HFFc6 (cell line): ENCODE results near the gene MCTP1. TPM values are rescaled to one million over a fixed set of nuclear protein-coding genes. Genes with fewer than 3 reads are reported as not detected.

ENCODE experiments used
- DNase-seq: peaks from one replicate; pipeline ENCODE4 v3.0.0-alpha.2; 2018
- H3K27ac Mint-ChIP-seq: 2 replicates; pipeline ENCODE4 v1.8.0; 2020; ENCODE audit warnings: mild to moderate bottlenecking, mixed read lengths
- H3K27me3 Mint-ChIP-seq: 2 replicates; pipeline ENCODE4 v1.8.0; 2021; ENCODE audit warnings: mild to moderate bottlenecking, moderate library complexity, mixed read lengths; ENCODE audit not compliant: insufficient read depth
- H3K36me3 Mint-ChIP-seq: 2 replicates; pipeline ENCODE4 v1.8.0; 2021; ENCODE audit warnings: low read depth, mixed read lengths
- H3K4me1 Mint-ChIP-seq: 2 replicates; pipeline ENCODE4 v1.8.0; 2020; ENCODE audit warnings: low read depth, mixed read lengths
- H3K4me3 Mint-ChIP-seq: 2 replicates; pipeline ENCODE4 v1.8.0; 2020; ENCODE audit warnings: mild to moderate bottlenecking, moderate library complexity, mixed read lengths
- H3K9me3 Mint-ChIP-seq: 2 replicates; pipeline ENCODE4 v1.8.0; 2020; ENCODE audit warnings: mild to moderate bottlenecking, mixed read lengths
- total RNA-seq, 6 experiments: library from RNA; stranded (reverse); fragmentation: NEBNext Ultra II Directional; extraction: Animal tissue kit (Norgen Biotek cat#: 25700); gene quantifications; 2 replicates in 1 of 6; 3 replicates in 5 of 6; pipeline ENCODE4 v1.2.3, GENCODE V29; 2021
- TF ChIP-seq, protein P1 (sequence below): fragments of 200-600 bp; sonication (generic); IDR thresholded peaks from 2 replicates; pipeline ENCODE4 v1.5.0; 2021; ENCODE audit warnings: antibody characterized with exemption, mild to moderate bottlenecking

MCTP1 gene
- total RNA-seq, 6 experiments from 2014 or later = 1.0 to 5.2 (median 3.9) TPM

DNA sequence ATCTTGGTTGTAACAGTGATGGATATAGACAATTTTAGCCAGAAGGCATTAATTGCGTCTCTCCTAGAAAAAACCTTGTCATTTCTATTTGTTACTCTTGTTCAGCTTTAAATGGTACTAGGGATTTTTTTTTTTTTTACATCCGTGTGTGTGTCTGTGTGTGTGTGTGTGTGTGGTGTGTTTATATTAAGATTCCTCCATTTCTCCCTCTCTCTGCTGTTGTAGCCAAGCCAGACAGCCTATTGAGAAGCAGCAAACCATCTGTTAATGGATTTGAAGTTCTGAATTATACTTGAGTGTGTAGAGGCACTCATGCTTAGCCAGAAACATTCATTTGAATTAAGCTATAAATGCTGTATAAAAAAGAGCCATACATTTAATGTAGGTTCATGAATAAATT is 594.1 kb downstream of the MCTP1 start:
- H3K4me1 Mint-ChIP-seq = peaks cover 46% of the 10 kb centered on the region
- TF ChIP-seq, protein P1, sequence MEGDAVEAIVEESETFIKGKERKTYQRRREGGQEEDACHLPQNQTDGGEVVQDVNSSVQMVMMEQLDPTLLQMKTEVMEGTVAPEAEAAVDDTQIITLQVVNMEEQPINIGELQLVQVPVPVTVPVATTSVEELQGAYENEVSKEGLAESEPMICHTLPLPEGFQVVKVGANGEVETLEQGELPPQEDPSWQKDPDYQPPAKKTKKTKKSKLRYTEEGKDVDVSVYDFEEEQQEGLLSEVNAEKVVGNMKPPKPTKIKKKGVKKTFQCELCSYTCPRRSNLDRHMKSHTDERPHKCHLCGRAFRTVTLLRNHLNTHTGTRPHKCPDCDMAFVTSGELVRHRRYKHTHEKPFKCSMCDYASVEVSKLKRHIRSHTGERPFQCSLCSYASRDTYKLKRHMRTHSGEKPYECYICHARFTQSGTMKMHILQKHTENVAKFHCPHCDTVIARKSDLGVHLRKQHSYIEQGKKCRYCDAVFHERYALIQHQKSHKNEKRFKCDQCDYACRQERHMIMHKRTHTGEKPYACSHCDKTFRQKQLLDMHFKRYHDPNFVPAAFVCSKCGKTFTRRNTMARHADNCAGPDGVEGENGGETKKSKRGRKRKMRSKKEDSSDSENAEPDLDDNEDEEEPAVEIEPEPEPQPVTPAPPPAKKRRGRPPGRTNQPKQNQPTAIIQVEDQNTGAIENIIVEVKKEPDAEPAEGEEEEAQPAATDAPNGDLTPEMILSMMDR = no peak
- no peaks in the 10 kb centered on the region for H3K9me3 Mint-ChIP-seq

DNA sequence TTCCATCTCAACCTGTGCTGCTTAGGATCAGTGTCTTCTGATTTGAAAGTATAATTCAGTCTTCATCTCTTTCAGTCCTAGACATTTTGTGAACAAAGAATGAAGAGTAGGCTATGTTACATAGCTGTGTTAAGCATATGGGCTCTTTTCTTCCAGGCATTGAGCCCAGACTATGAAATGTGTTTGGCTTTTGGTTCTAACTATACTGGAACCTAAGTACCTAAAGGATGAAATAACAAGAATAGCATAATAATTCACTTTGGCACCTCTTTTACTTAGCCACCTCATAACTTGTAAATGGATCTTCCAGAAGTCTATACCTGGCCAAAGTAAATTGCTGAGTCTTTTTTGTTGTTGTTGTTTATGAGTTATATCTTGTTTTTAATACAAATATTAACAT is 595.0 kb downstream of the MCTP1 start:
- Mint-ChIP-seq H3K4me1 (peaks cover 45% of the 10 kb centered on the region), H3K9me3 (no peaks in the 10 kb centered on the region), H3K4me3 (no peak overlapping the region), H3K27ac (no peak overlapping the region), H3K27me3 (no peaks in the 10 kb centered on the region), H3K36me3 (no peaks in the 10 kb centered on the region; the same call in 1 of the 2 replicates)
- no peak for DNase-seq
- TF ChIP-seq, protein P1 = no peak

More for the DNA sequence above, 594.1 kb downstream of the MCTP1 start:
- H3K4me3 Mint-ChIP-seq = no peak overlapping the region
- H3K27ac Mint-ChIP-seq = no peak overlapping the region
- no peak for DNase-seq
- no peaks in the 10 kb centered on the region for H3K27me3 Mint-ChIP-seq
- H3K36me3 Mint-ChIP-seq = no peaks in the 10 kb centered on the region; the same call in 1 of the 2 replicates

DNA sequence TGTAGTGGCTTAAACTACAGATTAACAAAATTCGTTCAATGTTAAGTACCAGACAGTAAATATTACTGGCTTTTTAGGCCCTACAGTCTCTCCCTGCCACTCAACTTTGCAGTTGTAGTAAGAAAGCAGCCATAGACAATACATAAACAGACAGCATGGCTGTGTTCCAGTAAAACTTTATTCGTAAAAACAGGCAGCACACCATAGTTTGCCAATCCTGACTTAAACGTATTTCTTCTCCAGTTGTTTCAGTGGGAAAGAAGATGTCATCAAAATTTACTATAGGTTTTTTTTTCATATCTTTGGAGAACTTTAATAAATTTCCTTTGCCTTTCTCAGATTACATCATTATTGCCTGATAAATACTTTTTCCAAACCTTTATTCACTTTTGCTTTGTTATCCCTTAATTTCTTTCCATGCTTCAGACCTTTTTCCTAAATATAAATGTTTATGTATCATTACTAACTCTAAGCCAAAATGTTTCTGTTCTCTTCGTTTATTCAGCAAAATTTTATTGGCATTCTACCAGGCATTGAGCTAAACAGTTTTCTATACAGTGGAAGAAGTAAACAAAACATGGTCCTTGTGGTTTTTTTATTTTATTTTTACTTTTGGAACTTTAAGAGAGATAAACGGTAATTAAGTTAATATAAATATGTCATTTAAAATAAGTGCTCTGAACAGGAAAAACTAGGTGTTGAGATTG is 601.9 kb downstream of the MCTP1 start:
- H3K27me3 Mint-ChIP-seq = no peaks in the 10 kb centered on the region; the same call in 1 of the 2 replicates
- H3K36me3 Mint-ChIP-seq = no peaks in the 10 kb centered on the region; the same call in 1 of the 2 replicates
- TF ChIP-seq, protein P1 = no peak
- no peak overlapping the region for H3K27ac Mint-ChIP-seq
- no peaks in the 10 kb centered on the region for H3K4me1 Mint-ChIP-seq
- no peak for DNase-seq
- H3K4me3 Mint-ChIP-seq = no peak overlapping the region
- no peaks in the 10 kb centered on the region for H3K9me3 Mint-ChIP-seq

DNA sequence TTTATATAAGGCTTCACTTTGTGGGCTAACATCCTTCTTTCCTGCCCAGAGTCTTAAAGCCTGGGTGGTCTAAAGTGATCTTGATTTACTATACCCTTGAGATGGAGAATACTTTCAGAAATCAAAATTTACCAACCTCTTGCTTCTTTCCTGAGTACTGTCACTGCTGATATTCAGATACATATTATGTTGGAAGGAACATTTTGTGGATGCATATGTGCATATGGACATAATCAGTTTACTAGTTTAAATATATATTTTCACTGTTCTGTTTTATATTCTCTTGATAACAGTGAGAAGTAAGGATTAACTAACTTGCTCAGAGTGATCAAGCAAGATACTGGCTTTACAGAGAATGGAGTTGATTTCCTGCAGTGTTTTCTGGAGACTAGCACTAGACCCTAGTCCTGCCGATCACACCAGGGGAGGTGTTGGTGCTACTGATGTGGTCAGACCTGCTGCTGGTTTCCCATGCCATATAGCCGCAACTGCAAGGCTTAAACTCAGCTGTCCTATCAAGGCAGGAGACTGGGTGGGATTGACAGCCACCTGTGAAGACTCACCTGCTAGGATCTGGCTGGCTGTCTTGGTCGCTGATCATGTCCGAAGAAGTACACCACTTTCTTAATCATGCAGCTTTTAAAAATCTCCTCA is 608.8 kb downstream of the MCTP1 start:
- no peak overlapping the region for H3K27ac Mint-ChIP-seq
- TF ChIP-seq, protein P1 = no peak
- H3K27me3 Mint-ChIP-seq = no peaks in the 10 kb centered on the region

DNA sequence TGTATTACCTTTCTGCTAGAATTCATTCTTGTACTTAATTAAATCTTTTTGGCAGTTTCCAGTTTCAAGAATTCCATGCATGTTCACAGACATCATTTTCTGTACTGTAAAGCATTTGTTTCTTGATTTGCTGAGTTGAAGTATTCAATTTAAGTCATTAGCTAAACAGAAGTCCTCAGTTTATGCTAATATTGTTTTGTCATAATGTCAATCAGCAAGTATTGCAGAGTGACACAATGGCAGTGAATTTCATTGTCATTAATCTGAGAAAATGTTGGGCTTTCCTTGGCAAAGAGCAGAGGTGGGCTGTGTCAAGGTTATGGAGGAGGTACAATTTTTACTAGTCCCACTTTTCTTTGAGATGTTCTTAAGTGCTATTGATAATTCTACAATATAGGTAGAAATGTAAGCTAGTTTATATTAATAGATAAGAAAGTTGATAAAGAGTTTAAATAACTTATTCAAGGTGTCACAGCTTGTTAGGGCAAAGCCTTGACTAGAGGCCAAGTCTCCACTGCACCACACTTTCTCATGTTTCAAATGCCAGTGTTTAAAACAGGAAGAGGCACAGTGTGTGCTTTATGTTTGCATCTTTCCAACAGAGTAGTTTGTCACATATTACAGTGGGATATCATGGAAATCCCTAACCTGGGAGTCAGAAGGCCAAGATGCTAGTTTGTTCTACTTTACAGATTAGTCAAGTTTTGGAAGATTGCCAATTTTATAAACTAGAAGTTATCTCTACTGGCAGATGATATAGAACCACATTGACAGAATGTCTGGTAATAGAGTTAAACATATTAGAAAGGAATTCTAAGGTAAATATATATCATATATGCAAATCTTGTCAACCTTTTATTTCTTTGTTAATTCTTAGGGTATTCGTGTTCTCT is 610.2 kb downstream of the MCTP1 start:
- TF ChIP-seq, protein P1 = no peak
- no peaks in the 10 kb centered on the region for H3K36me3 Mint-ChIP-seq
- no peaks in the 10 kb centered on the region for H3K9me3 Mint-ChIP-seq
- no peak overlapping the region for H3K27ac Mint-ChIP-seq
- no peaks in the 10 kb centered on the region for H3K27me3 Mint-ChIP-seq
- H3K4me3 Mint-ChIP-seq = no peak overlapping the region
- H3K4me1 Mint-ChIP-seq = peaks cover 31% of the 10 kb centered on the region
- DNase-seq = no peak

More for the DNA sequence above, 608.8 kb downstream of the MCTP1 start:
- peaks cover 23% of the 10 kb centered on the region for H3K4me1 Mint-ChIP-seq
- H3K36me3 Mint-ChIP-seq = no peaks in the 10 kb centered on the region
- DNase-seq = no peak
- no peaks in the 10 kb centered on the region for H3K9me3 Mint-ChIP-seq
- H3K4me3 Mint-ChIP-seq = no peak overlapping the region
